PC-3 (cell line): Measurements from ENCODE around the gene MMP20. TPM values are rescaled to one million over a fixed set of nuclear protein-coding genes. Genes with fewer than 3 reads are reported as not detected.

ENCODE experiments used
- ATAC-seq: fragments of 200-7000 bp; cut with Tn5 transposase; 2 replicates; pipeline ENCODE4 v1.9.1; 2020; ENCODE audit warnings: mild to moderate bottlenecking, moderate library complexity
- BruUV-seq: library from RNA; stranded (reverse); fragments of 400-500 nt; replicated peaks from 2 replicates; lab custom pipeline; 2021; lab: Mats Ljungman, UMichigan
- CTCF ChIA-PET: fragments of 300-600 bp; sonication (Branson Sonifier 250); formaldehyde crosslinking; loops from one replicate; lab custom pipeline; 2022; ENCODE audit warnings: antibody characterized with exemption; lab: Charles Lee
- POLR2A ChIA-PET: fragments of 300-600 bp; sonication (Branson Sonifier 250); formaldehyde crosslinking; loops from one replicate; lab custom pipeline; 2022; ENCODE audit warnings: antibody characterized with exemption; ENCODE audit not compliant: unreplicated experiment; lab: Charles Lee
- DNase-seq: peaks from one replicate; pipeline ENCODE4 v3.0.0-alpha.2; 2015
- H2AFZ ChIP-seq: fragments of 300-600 bp; sonication (generic); 2 replicates; pipeline ENCODE4 v1.6.0; 2016; ENCODE audit warnings: antibody characterized with exemption, low read length
- H3F3A ChIP-seq: fragments of 300-600 bp; sonication (generic); one replicate; pipeline ENCODE4 v1.6.0; 2017; ENCODE audit warnings: antibody characterized with exemption, low read length, control low read depth, mild to moderate bottlenecking; ENCODE audit not compliant: unreplicated experiment
- H3K27ac ChIP-seq: fragments of 300-600 bp; sonication (generic); 2 replicates; pipeline ENCODE4 v1.5.1; 2016; ENCODE audit warnings: mild to moderate bottlenecking, low read length
- H3K27me3 ChIP-seq: fragments of 300-600 bp; sonication (generic); 2 replicates; pipeline ENCODE4 v1.6.1; 2016; ENCODE audit warnings: low read length, mixed read lengths
- H3K36me3 ChIP-seq: fragments of 300-600 bp; sonication (generic); 2 replicates; pipeline ENCODE4 v1.6.1; 2016; ENCODE audit warnings: low read depth, mixed run types, low read length, mixed read lengths
- H3K4me1 ChIP-seq: fragments of 300-600 bp; sonication (generic); 2 replicates; pipeline ENCODE4 v1.5.1; 2016; ENCODE audit warnings: low read length; ENCODE audit not compliant: insufficient read depth
- H3K4me2 ChIP-seq: fragments of 300-600 bp; sonication (generic); 2 replicates; pipeline ENCODE4 v1.6.0; 2016; ENCODE audit warnings: low read length
- H3K4me3 ChIP-seq: fragments of 300-600 bp; sonication (generic); 2 replicates; pipeline ENCODE4 v1.5.1; 2016; ENCODE audit warnings: mild to moderate bottlenecking, low read length, mixed read lengths
- H3K79me2 ChIP-seq: fragments of 300-600 bp; sonication (generic); 2 replicates; pipeline ENCODE4 v1.6.1; 2017; ENCODE audit warnings: low read length, mixed read lengths
- H3K9ac ChIP-seq: fragments of 300-600 bp; sonication (generic); 2 replicates; pipeline ENCODE4 v1.6.0; 2016; ENCODE audit warnings: mild to moderate bottlenecking, low read length
- H3K9me2 ChIP-seq: fragments of 300-600 bp; sonication (generic); replicated peaks from 2 replicates; pipeline ENCODE4 v1.6.1; 2016; ENCODE audit warnings: mixed run types, low read length, mixed read lengths
- H3K9me3 ChIP-seq: fragments of 300-600 bp; sonication (generic); 2 replicates; pipeline ENCODE4 v1.6.1; 2016; ENCODE audit warnings: low read length, mixed read lengths
- H4K20me1 ChIP-seq: fragments of 300-600 bp; sonication (generic); 2 replicates; pipeline ENCODE4 v1.6.1; 2016; ENCODE audit warnings: low read length, mixed read lengths
- EZH2 ChIP-seq: fragments of 300-600 bp; sonication (generic); IDR thresholded peaks from one replicate; pipeline ENCODE4 v1.6.1; 2017; ENCODE audit warnings: antibody characterized with exemption, mild to moderate bottlenecking, low read length; ENCODE audit not compliant: unreplicated experiment
- EZH2phosphoT487 ChIP-seq: fragments of 300-600 bp; sonication (generic); IDR thresholded peaks from 2 replicates; pipeline ENCODE4 v1.6.1; 2018; ENCODE audit warnings: mild to moderate bottlenecking, antibody characterized with exemption, low read length, borderline replicate concordance
- intact Hi-C: fragments of 100-400 bp; cut with micrococcal nuclease; formaldehyde crosslinking; loops from 2 replicates; pipeline ENCODE4 v1.9.0; 2023
- total RNA-seq: library from RNA; depleted of rRNA; stranded (reverse); fragments of >200 nt; gene quantifications from 2 replicates; pipeline ENCODE4 v1.2.3, GENCODE V29; 2014
- TF ChIP-seq, protein P1 (sequence below): fragments of 300-600 bp; sonication (generic); conservative IDR thresholded peaks from 2 replicates; pipeline ENCODE4 v1.5.1; 2017; ENCODE audit warnings: antibody characterized with exemption, low read depth, mild to moderate bottlenecking, low read length

Gene MMP20
- total RNA-seq, 1 experiment from 2014 or later: not detected

DNA sequence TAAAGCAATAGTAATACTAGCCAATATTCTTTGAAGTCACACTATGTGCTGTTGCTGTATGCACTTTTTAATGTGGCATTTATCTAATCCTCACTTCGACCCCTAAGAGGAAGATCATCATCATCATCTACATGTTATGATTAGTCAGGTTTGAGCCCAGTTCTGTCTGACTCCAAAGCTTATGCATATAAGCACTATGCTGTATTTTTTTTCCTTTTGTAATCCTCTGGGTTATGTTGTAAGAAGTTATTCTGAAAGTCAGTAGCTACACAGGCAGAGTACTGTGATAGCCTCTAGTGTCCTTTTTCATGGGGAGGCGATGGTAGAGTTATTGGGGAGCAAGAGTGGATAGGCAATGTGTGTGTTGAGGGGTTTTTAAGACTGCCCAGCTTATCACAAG, 11.1 kb downstream of the MMP20 start:
- no TSS peak for BruUV-seq
- H3K36me3 ChIP-seq: no peaks in the 10 kb centered on the region
- POLR2A ChIA-PET: no interaction called here

DNA sequence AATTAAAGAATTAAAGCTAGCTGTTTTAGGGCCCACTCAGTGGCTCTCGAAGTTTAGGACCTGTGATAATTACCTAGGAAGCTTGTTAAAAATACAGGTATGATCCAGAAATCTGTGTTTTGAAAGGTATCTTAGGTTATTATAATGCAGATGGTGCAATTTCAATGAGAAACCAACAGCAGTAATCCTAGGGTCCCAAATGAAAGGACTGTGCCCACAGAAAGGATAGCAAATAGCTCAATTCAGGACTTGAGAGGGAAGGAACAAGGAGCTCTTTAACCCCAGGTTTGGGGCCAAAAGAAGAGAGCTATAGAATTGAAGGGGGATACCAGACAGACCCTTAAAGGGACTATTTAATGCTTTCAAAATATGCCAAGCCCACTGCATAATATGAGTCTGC, 11.7 kb downstream of the MMP20 start:
- no peaks in the 10 kb centered on the region for H4K20me1 ChIP-seq
- no peaks in the 10 kb centered on the region for H3K9me2 ChIP-seq
- peak overlapping the region; percentile 45 for H2AFZ ChIP-seq
- H3K36me3 ChIP-seq: no peaks in the 10 kb centered on the region
- no peaks in the 10 kb centered on the region for H3F3A ChIP-seq
- no peak overlapping the region for H3K27ac ChIP-seq
- H3K4me3 ChIP-seq: no peak overlapping the region
- H3K79me2 ChIP-seq: no peaks in the 10 kb centered on the region
- H3K9ac ChIP-seq: no peak overlapping the region
- no peaks in the 10 kb centered on the region for H3K9me3 ChIP-seq
- H3K4me1 ChIP-seq: peaks cover 8% of the 10 kb centered on the region
- no peak for TF ChIP-seq EZH2phosphoT487
- TF ChIP-seq, protein P1, sequence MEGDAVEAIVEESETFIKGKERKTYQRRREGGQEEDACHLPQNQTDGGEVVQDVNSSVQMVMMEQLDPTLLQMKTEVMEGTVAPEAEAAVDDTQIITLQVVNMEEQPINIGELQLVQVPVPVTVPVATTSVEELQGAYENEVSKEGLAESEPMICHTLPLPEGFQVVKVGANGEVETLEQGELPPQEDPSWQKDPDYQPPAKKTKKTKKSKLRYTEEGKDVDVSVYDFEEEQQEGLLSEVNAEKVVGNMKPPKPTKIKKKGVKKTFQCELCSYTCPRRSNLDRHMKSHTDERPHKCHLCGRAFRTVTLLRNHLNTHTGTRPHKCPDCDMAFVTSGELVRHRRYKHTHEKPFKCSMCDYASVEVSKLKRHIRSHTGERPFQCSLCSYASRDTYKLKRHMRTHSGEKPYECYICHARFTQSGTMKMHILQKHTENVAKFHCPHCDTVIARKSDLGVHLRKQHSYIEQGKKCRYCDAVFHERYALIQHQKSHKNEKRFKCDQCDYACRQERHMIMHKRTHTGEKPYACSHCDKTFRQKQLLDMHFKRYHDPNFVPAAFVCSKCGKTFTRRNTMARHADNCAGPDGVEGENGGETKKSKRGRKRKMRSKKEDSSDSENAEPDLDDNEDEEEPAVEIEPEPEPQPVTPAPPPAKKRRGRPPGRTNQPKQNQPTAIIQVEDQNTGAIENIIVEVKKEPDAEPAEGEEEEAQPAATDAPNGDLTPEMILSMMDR: no peak
- TF ChIP-seq EZH2: no peak
- no peak for DNase-seq
- CTCF ChIA-PET: interaction anchor here (1.5 to 4.7 kb wide), 2 partner anchors 53 to 246 kb away, joined by 5 to 37 read pairs; no protein-coding TSS in a partner anchor
- H3K4me2 ChIP-seq: no peak overlapping the region
- no peaks in the 10 kb centered on the region for H3K27me3 ChIP-seq
- intact Hi-C loops: loop anchor here (1.0 to 5.0 kb wide), 8 partner anchors 51 to 325 kb away; partner anchors contain the start of gene TMEM123
- no TSS peak for BruUV-seq
- POLR2A ChIA-PET: no interaction called here
- no peak for ATAC-seq

More for the DNA sequence above, 11.1 kb downstream of the MMP20 start:
- intact Hi-C loops: loop anchor here (5.0 kb wide), 2 partner anchors 52 to 162 kb away; partner anchors contain the start of gene TMEM123
- Histone ChIP-seq H3K9ac (no peak overlapping the region), H3K4me3 (no peak overlapping the region), H4K20me1 (no peaks in the 10 kb centered on the region), H3F3A (no peaks in the 10 kb centered on the region), H3K27ac (no peak overlapping the region), H3K4me1 (peaks cover 6% of the 10 kb centered on the region), H3K27me3 (no peaks in the 10 kb centered on the region), H3K9me2 (no peaks in the 10 kb centered on the region), H3K9me3 (no peaks in the 10 kb centered on the region), H2AFZ (no peak overlapping the region), H3K4me2 (no peak overlapping the region), H3K79me2 (no peaks in the 10 kb centered on the region)
- ATAC-seq (no peak), DNase-seq (no peak)
- CTCF ChIA-PET: interaction anchor here (1.5 to 4.7 kb wide), 2 partner anchors 53 to 247 kb away, joined by 5 to 37 read pairs; no protein-coding TSS in a partner anchor
- TF ChIP-seq EZH2 (no peak), EZH2phosphoT487 (no peak)
- TF ChIP-seq, protein P1: no peak

DNA sequence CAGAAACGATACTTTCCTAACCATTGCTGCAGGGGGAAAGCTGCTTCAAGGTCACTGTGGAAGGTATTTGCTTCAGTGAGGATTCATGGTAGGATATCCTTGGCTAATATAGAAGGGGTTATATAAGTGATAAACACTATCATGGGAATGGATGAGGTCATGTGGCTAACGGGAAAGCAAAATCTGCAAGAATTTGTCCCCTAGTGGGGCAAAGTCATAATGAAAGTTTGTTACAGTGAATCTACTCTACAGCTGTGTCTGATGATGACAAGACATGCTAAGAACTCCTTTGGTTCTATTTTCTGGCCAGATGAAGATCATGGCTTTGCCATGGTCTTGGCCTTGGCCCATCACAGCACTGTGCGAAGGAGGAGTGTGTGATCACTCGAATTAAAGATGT, 13.8 kb downstream of the MMP20 start:
- intact Hi-C loops: loop anchor here (5.0 kb wide), 2 partner anchors 49 to 159 kb away; partner anchors contain the start of gene TMEM123
- Histone ChIP-seq H3K27ac (no peak overlapping the region), H4K20me1 (no peaks in the 10 kb centered on the region), H3K27me3 (no peaks in the 10 kb centered on the region), H3F3A (no peaks in the 10 kb centered on the region), H3K9ac (no peak overlapping the region), H3K4me1 (peaks cover 11% of the 10 kb centered on the region), H3K9me2 (no peaks in the 10 kb centered on the region), H3K4me3 (no peak overlapping the region), H3K36me3 (no peaks in the 10 kb centered on the region), H3K79me2 (no peaks in the 10 kb centered on the region), H3K9me3 (no peaks in the 10 kb centered on the region), H3K4me2 (no peak overlapping the region), H2AFZ (no peak overlapping the region)
- DNase-seq (no peak), ATAC-seq (no peak)
- ChIA-PET POLR2A (no interaction called here), CTCF (no interaction called here)
- no TSS peak for BruUV-seq
- TF ChIP-seq EZH2 (no peak), EZH2phosphoT487 (no peak)
- TF ChIP-seq, protein P1: no peak
